KG1 (cell line): ENCODE measurements around the gene PLS1.
A peak's percentile ranks its signal among the peaks of the same experiment; 100 is the strongest.
"Not testable (repeated sequence)": the region's sequence is repeated elsewhere in the genome, so short reads cannot be mapped to it uniquely, and the experiment has no call there.

Experiments
- DNase-seq: peaks from one replicate; lab custom pipeline; 2025; lab: John Stamatoyannopoulos, UW

Gene PLS1, protein sequence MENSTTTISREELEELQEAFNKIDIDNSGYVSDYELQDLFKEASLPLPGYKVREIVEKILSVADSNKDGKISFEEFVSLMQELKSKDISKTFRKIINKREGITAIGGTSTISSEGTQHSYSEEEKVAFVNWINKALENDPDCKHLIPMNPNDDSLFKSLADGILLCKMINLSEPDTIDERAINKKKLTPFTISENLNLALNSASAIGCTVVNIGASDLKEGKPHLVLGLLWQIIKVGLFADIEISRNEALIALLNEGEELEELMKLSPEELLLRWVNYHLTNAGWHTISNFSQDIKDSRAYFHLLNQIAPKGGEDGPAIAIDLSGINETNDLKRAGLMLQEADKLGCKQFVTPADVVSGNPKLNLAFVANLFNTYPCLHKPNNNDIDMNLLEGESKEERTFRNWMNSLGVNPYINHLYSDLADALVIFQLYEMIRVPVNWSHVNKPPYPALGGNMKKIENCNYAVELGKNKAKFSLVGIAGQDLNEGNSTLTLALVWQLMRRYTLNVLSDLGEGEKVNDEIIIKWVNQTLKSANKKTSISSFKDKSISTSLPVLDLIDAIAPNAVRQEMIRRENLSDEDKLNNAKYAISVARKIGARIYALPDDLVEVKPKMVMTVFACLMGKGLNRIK

DNA sequence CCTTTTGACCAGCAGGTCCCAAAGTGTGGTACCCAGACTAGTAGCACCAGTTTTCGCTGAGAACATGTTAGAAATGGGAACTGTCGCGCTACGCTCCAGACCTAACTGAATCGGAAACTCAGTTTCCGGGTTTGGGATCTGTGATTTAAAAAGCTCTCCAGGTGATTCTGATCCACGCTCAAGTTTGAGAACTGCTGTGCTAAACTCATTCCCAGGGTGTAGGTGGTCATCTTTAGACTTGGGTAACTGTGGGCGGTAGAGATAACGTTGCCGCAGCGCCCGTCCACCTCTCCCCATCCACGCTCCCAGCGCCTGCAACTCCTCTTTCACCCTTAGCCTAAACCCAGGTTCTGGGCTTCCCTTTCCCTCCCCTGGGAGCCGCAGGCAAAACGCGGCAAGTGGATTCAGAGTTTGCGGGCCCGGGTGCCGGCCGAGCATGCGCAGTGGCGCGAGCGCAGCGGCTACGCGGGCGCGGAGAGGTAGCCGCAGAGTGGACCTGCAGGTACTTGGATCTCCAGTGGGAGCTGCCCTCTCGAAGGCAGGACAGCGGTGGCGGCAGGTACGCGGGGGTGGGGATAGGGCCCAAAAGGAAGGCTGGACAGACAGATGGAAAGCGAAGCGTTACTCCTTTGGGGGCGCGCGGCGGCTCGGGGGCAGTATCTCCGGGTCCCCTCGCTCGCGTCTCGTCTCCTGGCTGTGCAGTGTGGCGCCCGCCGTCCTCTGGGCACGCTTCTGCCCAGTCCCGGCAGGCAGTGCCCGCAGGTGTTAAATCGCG, at the start of gene PLS1:
Gene PLS1, plus strand, starts transcription at position 443 of the 775 bp plus-strand sequence. CDS start 67,845 bp downstream, outside the sequence.
- DNase-seq: peak; percentile 66

DNA sequence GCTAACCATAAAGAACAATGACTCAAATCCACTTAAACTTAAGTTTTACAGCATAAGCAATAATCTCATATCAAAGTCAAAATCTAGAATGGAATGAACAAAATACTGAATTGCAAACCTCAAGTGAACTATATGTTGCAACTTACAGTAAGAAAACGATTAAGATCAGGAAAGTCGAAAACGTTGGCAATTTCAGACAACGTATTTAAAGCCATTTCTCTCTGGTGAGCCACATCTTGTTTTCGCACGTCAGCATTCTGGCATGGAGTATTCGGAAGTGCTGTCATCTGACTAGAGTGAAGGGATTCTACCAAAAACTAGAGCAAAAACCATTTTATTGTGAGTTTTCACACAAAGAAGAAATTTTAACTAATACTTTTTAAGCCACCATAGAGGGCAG, 46.2 kb upstream of the PLS1 start:
- no peak for DNase-seq

DNA sequence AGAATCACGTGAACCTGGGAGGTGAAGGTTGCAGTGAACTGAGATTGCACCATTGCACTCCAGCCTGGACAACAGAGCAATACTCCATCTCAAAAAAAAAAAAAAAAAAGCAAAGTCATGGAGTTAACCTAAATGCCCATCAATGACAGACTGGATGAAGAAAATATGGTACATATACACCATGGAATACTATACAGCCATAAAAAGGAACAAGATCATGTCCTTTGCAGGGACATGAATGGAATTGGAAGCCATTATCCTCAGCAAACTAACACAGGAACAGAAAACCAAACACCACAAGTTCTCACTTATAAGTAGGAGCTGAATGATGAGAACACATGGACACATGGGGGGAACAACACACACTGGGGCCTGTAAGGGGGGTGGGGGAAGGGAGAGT, 43.6 kb upstream of the PLS1 start:
- not testable (repeated sequence) for DNase-seq

DNA sequence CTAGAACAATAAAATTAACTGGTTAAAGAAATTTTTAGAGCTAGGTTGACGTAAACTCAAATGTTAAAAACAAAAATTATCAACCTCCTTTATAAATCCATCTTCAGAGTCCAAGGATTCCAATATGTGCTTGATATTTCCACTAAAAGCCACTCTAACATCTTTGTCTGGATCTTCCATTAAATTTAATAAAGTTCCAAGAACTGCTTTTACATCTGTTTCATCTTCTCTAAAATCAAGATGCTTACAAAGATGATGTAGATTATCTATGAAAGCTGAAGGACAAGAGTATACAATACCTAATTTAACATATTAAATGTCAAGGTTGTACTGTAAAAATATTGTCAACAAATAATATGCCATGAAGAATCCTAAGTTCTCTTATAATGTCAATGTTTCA, 42.5 kb upstream of the PLS1 start:
- DNase-seq: no peak

DNA sequence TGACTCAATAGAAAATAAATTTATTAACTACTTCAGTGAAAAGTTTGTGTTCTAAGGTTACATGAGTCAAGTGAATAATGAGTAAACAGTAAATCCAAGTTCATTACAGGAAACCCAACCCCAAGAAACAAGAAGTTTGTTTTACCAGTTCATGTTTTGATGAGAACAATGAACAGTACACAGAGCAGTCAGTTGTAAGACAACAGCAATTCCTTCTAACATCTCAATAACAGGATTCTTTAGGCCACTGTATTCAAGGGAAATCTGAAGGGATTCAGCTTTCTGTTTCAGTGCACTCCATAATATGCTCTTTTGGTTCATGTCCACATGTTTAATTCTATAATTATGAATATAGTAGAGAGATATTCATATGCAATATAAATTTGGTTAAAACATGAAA, 36.1 kb upstream of the PLS1 start:
- no peak for DNase-seq

DNA sequence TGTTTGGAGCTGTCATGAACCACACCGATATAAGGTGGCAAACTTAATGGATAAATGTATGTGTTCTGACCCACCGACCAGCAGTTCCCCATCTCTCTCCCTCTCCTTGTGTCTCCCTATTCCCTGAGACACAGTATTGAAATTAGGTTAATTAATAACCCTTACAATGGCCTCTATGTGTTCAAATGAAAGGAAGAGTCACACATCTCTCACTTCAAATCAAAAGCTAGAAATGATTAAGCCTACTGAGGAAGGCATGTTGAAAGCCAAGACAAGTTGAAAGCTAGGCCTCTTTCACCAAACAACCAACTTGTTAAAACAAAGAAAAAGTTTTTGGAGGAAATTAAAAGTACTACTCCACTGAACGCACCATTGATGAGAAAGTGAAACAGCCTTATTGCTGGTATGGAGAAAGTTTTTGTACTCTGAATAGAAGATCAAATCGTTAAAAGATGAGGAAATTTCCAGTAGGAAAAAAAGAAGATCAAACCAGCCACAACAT, 32.6 kb upstream of the PLS1 start:
- DNase-seq: no peak

DNA sequence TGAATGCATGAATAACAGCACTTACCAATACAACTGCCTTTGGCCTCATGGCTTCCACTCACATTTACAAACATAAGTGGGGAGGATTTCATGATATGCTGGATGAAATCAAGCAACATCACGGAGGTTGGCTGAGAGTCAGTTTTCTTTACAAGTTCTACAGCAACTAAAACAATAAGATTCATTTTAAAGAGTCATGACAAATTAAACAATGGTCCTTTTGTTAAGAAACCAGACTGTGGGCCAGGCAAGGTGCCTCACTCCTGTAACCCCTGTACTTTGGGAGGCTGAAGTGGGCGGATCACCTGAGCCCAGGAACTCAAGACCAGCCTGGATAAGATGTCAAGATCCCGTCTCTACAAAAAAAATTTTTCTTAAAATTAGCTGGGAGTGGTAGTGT, 30.1 kb upstream of the PLS1 start:
- no peak for DNase-seq

DNA sequence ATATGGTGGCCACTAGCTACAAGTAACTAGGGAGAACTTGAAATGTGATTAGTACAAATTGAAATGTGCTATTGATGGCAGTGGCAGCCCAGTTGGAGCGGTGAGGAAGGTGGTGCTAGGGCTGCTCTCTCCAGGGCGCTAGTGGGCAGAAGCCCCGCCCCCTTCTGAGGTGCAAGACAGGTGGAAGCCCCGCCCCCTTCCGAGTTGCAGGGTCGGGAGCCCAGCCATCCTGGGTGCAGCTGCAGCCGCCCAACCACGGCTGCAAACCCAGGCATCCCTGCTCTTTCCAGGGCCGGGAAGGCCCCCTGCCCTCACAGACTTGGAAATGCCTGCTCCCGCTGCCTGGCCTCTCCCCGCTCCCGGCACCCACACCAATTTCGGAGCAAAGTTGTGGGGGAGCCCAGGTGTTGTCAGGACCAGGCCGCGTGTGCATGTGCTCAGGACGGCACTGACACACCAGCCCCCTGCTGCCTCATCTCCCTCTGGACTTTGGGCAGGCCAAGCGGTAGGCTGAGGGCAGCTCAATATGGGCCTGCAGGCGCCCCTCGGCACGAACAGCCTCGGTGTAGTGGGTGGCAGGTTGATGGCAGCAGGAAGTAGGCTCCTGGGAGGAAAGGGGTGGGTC, 27.7 kb upstream of the PLS1 start:
- DNase-seq: no peak

DNA sequence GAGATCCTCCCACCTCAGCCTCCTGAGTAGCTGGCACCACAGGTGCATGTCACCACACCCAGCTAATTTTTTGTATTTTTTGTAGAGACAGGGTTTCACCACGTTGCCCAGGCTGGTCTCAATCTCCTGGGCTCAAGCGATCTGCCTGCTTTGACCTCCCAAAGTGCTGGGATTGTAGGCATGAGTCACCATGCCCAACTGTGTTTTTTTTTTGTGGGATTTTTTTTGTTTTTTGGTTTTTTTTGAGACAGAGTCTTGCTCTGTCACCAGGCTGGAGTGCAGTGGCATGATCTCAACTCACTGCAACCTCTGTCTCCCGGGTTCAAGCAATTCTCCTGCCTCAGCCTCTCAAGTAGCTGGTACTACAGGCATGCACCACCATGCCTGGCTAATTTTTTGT, 26.8 kb upstream of the PLS1 start:
- DNase-seq: not testable (repeated sequence)

DNA sequence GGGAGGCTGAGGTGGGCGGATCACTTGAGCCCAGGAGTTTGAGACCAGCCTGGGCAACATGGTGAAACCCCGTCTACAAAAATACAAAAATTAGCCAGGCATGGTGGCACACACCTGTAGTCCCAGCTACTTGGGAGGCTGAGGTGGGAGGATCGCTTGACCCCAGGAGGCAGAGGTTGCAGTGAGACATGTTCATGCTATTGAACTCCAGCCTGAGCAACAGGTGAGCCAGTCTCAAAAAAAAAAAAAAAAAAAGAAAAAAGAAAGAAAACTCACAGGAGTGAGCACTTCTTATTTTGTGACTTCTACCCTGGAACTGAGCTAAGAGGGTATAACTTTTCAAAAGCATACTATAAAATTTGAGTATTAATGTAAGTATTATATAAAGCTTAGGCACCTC, 22.0 kb upstream of the PLS1 start:
- DNase-seq: not testable (repeated sequence)

DNA sequence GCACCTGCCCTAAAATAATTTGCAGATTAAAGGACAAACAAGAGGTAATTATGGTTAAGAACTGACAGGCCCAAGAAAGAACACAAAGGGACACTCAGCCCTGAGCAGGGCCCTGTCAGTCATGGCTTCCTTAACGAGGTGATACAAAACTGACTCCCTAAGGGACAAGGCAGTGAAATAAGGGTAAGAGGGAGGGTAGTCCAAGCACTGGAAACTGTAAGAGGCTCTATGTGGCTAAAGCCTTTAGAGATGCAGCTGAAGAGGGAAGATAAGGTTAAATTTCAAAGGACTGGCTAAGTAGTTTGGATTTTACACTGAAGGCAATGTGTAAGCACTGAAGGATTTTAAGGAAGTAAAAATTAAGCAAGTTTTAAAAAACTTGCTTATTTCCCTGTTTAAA, 21.5 kb upstream of the PLS1 start:
- no peak for DNase-seq

DNA sequence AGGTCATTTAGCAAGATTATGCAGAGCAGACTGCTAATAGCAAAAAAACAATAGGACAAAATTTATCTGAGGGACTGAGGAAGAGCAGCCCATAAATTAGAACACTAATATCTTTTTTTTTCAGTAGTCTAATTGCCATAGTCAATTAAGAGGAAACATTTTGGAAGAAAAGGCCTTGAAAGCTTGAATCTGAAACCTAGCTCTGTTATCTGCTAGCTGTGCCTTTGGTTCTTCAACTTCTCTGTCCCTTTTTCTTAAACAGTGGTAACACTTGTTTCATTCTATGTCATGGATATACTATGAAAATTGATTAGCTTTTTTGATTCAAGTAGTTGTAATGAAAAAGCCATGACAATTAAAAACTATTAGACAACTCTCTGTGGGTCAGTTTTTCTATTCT, 19.4 kb upstream of the PLS1 start:
- no peak for DNase-seq

DNA sequence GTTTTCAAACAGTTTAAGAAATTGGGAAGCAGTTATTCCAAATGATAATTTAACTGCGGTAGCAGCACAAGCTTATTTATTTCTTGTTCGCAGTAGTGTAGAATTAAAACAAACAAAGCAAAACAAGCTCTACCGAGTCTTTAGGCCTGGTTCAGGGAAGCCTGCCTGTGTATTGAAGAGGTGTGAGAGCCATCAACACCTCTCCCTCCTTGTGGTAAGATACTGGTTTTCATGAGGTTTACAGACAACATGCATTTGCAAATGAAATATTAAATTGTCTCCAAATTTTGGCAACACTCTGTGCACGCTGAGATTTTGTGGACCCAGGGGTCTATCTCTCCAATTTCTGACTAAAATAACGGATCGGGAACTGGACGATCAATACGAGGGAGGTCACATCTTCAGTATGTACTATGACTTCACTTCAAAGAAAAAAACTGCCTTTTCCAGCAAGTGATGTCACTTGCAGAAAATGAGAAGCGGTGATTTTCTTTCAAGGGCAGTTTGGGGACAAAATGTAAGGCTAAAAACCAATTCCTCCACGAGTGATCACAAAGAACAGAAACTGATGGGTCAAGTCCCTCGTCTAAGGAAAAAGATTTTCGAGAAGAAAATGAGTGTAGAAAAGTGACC, 18.4 kb upstream of the PLS1 start:
- DNase-seq: peak; percentile 5

DNA sequence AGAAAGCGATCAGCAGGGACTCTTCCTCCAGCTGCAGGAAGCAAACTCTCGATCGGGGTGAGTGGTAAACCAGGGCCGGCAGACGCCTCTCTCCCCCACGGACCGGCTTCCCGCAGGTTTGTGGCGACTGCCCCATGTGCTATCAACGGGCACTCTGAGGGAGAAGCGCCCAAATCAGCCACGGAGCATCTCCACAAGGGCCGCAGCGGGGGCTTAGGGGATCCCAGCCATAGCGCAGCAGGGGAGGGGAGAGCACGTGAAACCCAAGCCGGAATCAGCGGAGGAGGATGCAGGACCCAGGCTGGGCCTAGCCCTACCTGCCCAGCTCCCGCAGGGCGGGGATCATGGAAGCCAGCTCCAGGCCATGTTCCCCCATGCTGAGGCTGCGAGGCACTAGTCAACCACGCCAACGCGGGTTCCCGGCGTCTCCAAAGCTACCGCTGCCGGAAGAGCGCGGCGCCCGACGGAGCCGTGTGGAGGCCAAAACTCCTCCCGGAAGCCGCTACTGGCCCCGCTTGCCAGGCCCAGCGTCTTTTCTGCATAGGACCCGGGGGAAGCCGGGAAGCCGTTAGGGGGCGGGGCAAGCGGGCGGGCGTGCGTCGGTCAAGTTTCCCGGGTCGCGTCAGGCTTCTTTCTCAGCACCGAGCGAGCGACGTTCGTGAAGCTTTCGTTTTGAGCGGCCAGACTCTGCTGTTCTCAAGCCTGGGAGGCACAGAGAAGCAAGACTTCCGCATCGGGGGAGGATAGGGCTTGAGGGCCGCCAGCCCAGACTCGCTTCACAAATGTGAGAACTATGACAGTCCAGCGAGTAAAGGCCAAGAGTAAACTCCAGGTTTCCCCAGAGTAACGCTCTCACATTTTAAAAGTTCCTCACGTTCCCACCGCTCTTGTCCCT, 17.6 kb upstream of the PLS1 start, which contains the start of gene ATR:
Gene ATR, minus strand, starts transcription at position 405 of the 895 bp plus-strand sequence. Its CDS starts 29 bp downstream, at position 376.
- peak; percentile 88 for DNase-seq

DNA sequence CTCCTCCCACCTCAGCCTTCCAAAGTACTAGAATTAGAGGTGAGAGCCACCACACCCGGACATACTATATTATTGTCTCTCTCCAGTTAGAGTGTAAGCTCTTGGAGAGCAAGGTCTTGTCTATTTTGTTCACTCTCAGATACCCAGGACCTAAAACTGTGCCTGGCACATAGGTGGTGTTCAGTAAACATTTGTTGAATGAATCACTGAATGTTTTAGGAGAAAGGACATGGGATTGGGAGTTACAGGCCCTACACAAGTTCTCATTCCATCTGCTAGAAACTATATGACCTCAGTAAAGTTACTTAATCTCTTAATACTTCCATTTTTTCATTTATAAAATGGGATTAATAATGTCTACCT, 16.2 kb upstream of the PLS1 start:
- DNase-seq: no peak

DNA sequence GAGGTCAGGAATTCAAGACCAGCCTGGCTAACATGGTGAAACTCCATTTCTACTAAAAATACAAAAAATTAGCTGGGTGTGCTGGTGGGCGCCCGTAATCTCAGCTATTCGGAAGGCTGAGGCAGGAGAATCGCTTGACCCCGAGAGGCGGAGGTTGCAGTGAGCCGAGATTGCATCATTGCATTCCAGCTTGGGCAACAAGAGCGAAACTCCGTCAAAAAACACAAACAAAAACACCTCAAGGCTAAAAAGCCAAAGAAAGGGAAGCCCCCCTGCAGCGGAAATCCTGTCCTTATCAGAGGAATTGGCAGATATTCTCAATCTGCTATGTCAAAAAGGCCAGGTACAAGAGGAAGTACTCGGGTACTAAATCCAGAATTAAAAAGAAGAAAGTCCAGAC, 15.1 kb upstream of the PLS1 start:
- DNase-seq: not testable (repeated sequence)

DNA sequence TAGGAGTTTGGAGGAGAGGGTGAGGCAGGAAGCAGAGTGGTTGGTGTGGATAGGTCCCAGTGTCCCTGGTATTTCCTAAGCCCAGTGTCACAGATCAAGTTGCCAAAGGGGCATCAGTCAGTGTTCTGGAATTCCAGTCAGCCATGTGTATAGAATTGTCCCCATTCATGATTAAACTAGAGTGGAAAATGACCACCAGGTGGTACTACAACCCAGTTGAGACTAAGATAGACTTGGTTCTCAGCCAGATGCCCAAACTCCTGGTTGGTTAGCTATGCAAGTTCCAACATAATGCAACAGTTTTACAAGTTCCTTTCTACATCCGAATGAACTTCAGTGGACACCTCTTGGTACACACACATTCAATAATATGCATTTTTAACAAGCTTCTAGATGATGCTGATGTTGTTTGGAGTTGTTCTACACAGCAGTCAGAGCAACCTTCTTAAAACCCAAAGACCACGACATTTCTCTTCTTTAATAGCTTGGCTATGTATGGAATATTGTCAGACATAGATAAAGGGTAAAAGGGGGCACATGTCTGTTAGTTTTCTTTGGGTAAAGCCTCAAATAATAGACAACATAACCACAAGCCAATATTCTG, 9.3 kb upstream of the PLS1 start:
- peak; percentile 55 for DNase-seq

DNA sequence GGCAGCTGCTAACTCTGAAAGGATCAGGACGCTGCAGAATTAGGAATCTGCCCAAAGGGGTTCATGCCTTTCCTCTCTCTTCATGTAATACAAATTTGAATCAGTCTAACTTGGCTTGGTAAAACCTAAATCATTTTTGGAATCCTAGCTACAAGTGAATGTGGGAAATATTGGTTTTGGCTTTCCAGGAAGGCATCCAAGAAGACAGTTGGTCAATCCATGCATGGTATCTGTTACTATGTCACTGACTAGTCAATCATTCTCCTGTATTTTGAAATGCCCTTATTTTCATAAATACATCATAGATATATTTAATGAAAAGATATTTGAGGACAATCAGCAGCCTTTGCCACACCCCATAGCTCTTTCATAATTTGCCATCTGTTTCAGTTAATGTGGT, 7.5 kb upstream of the PLS1 start:
- DNase-seq: no peak

DNA sequence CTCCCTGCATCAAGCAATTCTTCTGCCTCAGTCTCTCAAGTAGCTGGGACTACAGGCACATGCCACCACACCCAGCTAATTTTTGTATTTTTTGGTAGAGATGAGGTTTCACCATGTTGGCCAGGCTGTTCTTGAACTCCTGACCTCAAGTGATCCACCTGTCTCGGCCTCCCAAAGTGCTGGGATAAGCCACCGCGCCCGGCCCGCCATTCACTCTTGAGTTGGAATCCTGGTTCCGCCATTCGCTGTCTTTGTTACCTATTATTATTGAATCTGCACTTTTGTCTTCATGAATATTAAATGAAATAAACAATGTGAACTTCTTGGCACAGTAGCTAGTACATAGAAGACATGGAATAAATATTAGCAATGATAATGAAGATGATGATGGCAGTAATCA, 3.9 kb upstream of the PLS1 start:
- DNase-seq: not testable (repeated sequence)

DNA sequence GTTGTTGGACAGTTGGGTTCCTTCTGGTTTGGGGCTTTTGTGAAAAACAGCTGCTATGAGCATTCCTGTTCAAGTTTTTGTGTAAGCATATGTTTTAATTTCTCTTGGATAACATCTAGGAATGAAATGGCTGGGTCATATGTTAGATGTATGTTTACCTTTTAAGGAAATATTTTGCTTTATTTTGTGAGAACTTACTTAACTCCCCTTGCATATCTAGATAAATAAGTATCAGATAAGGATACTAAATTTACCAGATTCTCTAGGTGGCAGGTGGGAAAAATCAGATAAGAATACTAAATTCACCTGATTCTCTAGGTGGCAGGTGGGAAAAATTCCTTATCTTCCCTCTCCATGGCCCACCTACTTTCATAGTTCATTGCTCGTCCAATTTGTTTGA, 1.1 kb upstream of the PLS1 start:
- DNase-seq: no peak
